OCI-LY1 (cell line): ENCODE results near the gene TSPAN6.

Experiments used
- H2AFZ ChIP-seq: fragments of 200-600 bp; sonication (generic), shearing (Covaris generic); 2 replicates; pipeline ENCODE4 v1.6.0; 2014; ENCODE audit warnings: antibody characterized with exemption, mild to moderate bottlenecking, low read length
- H3F3A ChIP-seq: fragments of 200-600 bp; sonication (generic), shearing (Covaris generic); 2 replicates; pipeline ENCODE4 v1.6.0; 2014; ENCODE audit warnings: mild to moderate bottlenecking, antibody characterized with exemption, low read length, moderate library complexity; ENCODE audit not compliant: insufficient read depth
- H3K27ac ChIP-seq: fragments of 200-600 bp; sonication (generic); 2 replicates; pipeline ENCODE4 v1.5.1; 2014; ENCODE audit warnings: low read length, mixed run types, mild to moderate bottlenecking, low read depth; ENCODE audit not compliant: poor library complexity, severe bottlenecking
- H3K27me3 ChIP-seq: fragments of 200-600 bp; sonication (generic); 2 replicates; pipeline ENCODE4 v1.6.0; 2014; ENCODE audit warnings: antibody characterized with exemption, mild to moderate bottlenecking, low read length, moderate library complexity; ENCODE audit not compliant: insufficient read depth
- H3K36me3 ChIP-seq: fragments of 200-600 bp; sonication (generic); 2 replicates; pipeline ENCODE4 v1.6.1; 2014; ENCODE audit warnings: mild to moderate bottlenecking, antibody characterized with exemption, low read length, moderate library complexity, mixed read lengths; ENCODE audit not compliant: insufficient read depth
- H3K4me1 ChIP-seq: fragments of 200-600 bp; sonication (generic); 2 replicates; pipeline ENCODE4 v1.5.1; 2014; ENCODE audit warnings: mild to moderate bottlenecking, low read length, moderate library complexity; ENCODE audit not compliant: insufficient read depth, severe bottlenecking
- H3K4me2 ChIP-seq: fragments of 200-600 bp; sonication (generic), shearing (Covaris generic); 2 replicates; pipeline ENCODE4 v1.6.1; 2014; ENCODE audit warnings: low read length
- H3K4me3 ChIP-seq: fragments of 200-600 bp; sonication (generic); 2 replicates; pipeline ENCODE4 v1.5.1; 2014; ENCODE audit warnings: low read length, low read depth, mild to moderate bottlenecking, mixed read lengths; ENCODE audit not compliant: poor library complexity, severe bottlenecking
- H3K79me2 ChIP-seq: fragments of 200-600 bp; shearing (Covaris generic); 2 replicates; pipeline ENCODE4 v1.6.1; 2016; ENCODE audit warnings: mixed run types, low read length, mixed read lengths; ENCODE audit not compliant: insufficient read depth
- H3K9ac ChIP-seq: fragments of 200-600 bp; sonication (generic), shearing (Covaris generic); 2 replicates; pipeline ENCODE4 v1.6.1; 2014; ENCODE audit warnings: mild to moderate bottlenecking, low read length, mixed read lengths
- H3K9me2 ChIP-seq: fragments of 200-600 bp; sonication (generic), shearing (Covaris generic); 2 replicates; pipeline ENCODE4 v1.6.1; 2014; ENCODE audit warnings: low read depth, mild to moderate bottlenecking, low read length, mixed read lengths
- H3K9me3 ChIP-seq: fragments of 200-600 bp; shearing (Covaris generic); 2 replicates; pipeline ENCODE4 v1.6.1; 2014; ENCODE audit warnings: low read length, mixed read lengths
- H4K20me1 ChIP-seq: fragments of 200-600 bp; sonication (generic), shearing (Covaris generic); 2 replicates; pipeline ENCODE4 v1.6.0; 2016; ENCODE audit warnings: mild to moderate bottlenecking, low read length; ENCODE audit not compliant: insufficient read depth
- EZH2 ChIP-seq: fragments of 200-600 bp; sonication (generic), shearing (Covaris generic); IDR thresholded peaks from 2 replicates; pipeline ENCODE4 v1.8.0; 2017; ENCODE audit warnings: borderline replicate concordance, mixed run types, mild to moderate bottlenecking, antibody characterized with exemption, low read length, moderate library complexity, mixed read lengths
- TF ChIP-seq, protein P1 (sequence below): fragments of 200-600 bp; sonication (generic), shearing (Covaris generic); IDR thresholded peaks from 2 replicates; pipeline ENCODE4 v1.5.1; 2017; ENCODE audit warnings: mild to moderate bottlenecking, antibody characterized with exemption, low read length, moderate library complexity, mixed read lengths

TSPAN6 gene

DNA sequence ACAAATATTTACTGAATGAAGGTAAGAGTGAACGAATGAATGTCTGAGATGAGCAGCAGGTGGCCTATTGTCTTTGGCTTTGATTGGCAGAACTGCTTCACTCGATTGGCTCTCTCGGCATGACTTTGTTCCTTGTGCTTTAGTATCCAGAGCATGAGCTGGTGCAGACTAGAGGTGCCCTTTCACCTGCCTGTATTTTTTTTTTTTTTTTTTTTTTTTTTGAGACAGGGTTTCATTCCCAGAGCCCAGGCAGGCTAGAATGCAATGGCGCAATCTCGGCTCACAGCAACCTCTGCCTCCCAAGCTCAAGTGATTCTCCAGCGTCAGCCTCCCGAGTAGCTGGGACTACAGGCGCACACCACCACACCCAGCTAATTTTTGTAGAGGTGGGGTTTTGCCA lies 46.3 kb upstream of the TSPAN6 start:
- Histone ChIP-seq H4K20me1 (no peaks in the 10 kb centered on the region), H3K36me3 (no peaks in the 10 kb centered on the region), H3K9ac (no peak overlapping the region), H3K4me3 (no peak overlapping the region), H3K9me3 (no peaks in the 10 kb centered on the region), H3K4me2 (no peak overlapping the region), H3K79me2 (no peaks in the 10 kb centered on the region), H3K27ac (no peak overlapping the region), H2AFZ (no peak overlapping the region), H3K4me1 (no peaks in the 10 kb centered on the region), H3F3A (no peaks in the 10 kb centered on the region), H3K9me2 (no peaks in the 10 kb centered on the region), H3K27me3 (no peaks in the 10 kb centered on the region)
- TF ChIP-seq, protein P1, sequence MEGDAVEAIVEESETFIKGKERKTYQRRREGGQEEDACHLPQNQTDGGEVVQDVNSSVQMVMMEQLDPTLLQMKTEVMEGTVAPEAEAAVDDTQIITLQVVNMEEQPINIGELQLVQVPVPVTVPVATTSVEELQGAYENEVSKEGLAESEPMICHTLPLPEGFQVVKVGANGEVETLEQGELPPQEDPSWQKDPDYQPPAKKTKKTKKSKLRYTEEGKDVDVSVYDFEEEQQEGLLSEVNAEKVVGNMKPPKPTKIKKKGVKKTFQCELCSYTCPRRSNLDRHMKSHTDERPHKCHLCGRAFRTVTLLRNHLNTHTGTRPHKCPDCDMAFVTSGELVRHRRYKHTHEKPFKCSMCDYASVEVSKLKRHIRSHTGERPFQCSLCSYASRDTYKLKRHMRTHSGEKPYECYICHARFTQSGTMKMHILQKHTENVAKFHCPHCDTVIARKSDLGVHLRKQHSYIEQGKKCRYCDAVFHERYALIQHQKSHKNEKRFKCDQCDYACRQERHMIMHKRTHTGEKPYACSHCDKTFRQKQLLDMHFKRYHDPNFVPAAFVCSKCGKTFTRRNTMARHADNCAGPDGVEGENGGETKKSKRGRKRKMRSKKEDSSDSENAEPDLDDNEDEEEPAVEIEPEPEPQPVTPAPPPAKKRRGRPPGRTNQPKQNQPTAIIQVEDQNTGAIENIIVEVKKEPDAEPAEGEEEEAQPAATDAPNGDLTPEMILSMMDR, result no peak
- no peak for TF ChIP-seq EZH2

DNA sequence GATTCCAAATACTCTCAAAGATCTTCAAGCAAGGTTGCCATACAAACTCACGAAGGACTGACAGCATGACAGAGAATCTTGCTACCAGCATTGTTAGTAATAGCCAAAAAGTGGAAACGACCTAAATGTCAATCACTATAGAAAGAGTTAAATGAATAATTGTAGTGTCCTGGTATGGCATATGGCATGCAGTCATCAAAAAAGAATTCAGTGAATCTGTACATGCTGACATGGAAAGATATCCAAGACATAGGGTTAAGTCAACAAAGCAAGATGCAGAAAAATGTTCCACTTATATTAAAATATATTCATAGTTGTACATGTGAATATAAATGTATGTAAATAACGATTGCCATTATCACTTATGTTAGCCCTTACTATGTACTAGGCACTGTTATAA lies 45.0 kb upstream of the TSPAN6 start:
- H3K4me3 ChIP-seq, result no peak overlapping the region
- no peaks in the 10 kb centered on the region for H3K9me2 ChIP-seq
- no peaks in the 10 kb centered on the region for H3K79me2 ChIP-seq
- no peaks in the 10 kb centered on the region for H3K27me3 ChIP-seq
- no peaks in the 10 kb centered on the region for H3K4me1 ChIP-seq
- no peak overlapping the region for H3K4me2 ChIP-seq
- no peaks in the 10 kb centered on the region for H3F3A ChIP-seq
- H2AFZ ChIP-seq, result no peak overlapping the region
- no peaks in the 10 kb centered on the region for H4K20me1 ChIP-seq
- H3K9ac ChIP-seq, result no peak overlapping the region
- TF ChIP-seq, protein P1, result no peak
- TF ChIP-seq EZH2, result no peak
- H3K36me3 ChIP-seq, result no peaks in the 10 kb centered on the region
- no peak overlapping the region for H3K27ac ChIP-seq
- no peaks in the 10 kb centered on the region for H3K9me3 ChIP-seq

DNA sequence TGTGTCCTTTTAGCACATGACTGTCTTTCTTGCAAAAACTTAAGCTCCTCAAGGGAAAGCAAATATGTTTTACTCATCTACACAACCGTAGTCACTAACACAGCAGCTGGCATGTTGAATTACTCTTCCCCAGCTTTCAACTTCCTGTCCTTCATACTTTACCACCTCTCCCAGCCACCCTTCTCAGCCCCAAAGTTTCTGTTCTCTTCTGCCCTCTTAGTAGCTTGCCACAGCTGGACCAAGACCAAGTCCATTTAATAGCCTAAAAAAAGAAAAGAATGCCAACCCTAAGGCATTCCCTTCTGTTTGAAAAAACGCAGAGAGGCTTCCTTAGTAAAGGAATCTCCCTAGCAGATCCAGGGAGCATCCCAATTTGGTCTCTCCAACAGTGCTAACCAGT lies 44.1 kb upstream of the TSPAN6 start:
- Histone ChIP-seq H3K9ac (no peak overlapping the region), H3K9me3 (no peaks in the 10 kb centered on the region), H3K79me2 (no peaks in the 10 kb centered on the region), H3K4me1 (no peaks in the 10 kb centered on the region), H2AFZ (no peak overlapping the region), H3K27me3 (no peaks in the 10 kb centered on the region), H3K4me3 (no peak overlapping the region), H4K20me1 (no peaks in the 10 kb centered on the region), H3F3A (no peaks in the 10 kb centered on the region), H3K9me2 (no peaks in the 10 kb centered on the region), H3K36me3 (no peaks in the 10 kb centered on the region), H3K4me2 (no peak overlapping the region), H3K27ac (no peak overlapping the region)
- TF ChIP-seq EZH2, result no peak
- TF ChIP-seq, protein P1, result no peak
